Adrenal gland (tissue), 12 donors: ENCODE results near the gene POLR1A. TPM values are rescaled to one million over a fixed set of nuclear protein-coding genes. Genes with fewer than 3 reads are reported as not detected.

Source experiments
- DNase-seq, 7 donors: peaks; one replicate each; pipeline ENCODE4 v3.0.0-alpha.2; 2019 to 2020
- H3K27ac ChIP-seq, 5 donors: fragments of 200-600 bp; sonication (generic) in 4 of 5; 1 replicate in 3 of 5; 2 replicates in 2 of 5; pipeline versions ENCODE4 v1.5.1 to v1.8.0; 2016 to 2020; ENCODE audit warnings: mild to moderate bottlenecking in 1 of 5
- H3K27me3 ChIP-seq: fragments of 200-600 bp; 2 replicates; pipeline ENCODE4 v1.8.0; 2021
- H3K36me3 ChIP-seq, 2 donors: fragments of 200-600 bp; replicated peaks in 1 of 2; 1 replicate in 1 of 2; 2 replicates in 1 of 2; pipeline versions ENCODE4 v1.5.1 to v1.8.0; 2018 to 2022
- H3K4me1 ChIP-seq, 2 donors: fragments of 200-600 bp; replicated peaks in 1 of 2; 1 replicate in 1 of 2; 2 replicates in 1 of 2; pipeline versions ENCODE4 v1.5.1 to v1.8.0; 2018 to 2021
- H3K4me3 ChIP-seq, 4 donors: fragments of 200-600 bp; sonication (generic) in 3 of 4; one replicate each; pipeline ENCODE4 v1.5.1; 2016 to 2018
- H3K9me3 ChIP-seq, 3 donors: fragments of 200-600 bp; sonication (generic) in 1 of 3; replicated peaks in 1 of 3; 1 replicate in 2 of 3; 2 replicates in 1 of 3; pipeline versions ENCODE4 v1.5.1 to v1.8.0; 2016 to 2021
- POLR2A ChIP-seq, 2 donors: fragments of 450-650 bp; IDR thresholded peaks; one replicate each; pipeline ENCODE4 v1.6.1; 2017; ENCODE audit warnings: antibody characterized with exemption in 2 of 2, mild to moderate bottlenecking in 2 of 2, moderate library complexity in 1 of 2
- WGBS, 4 donors: extraction: QIAGEN DNeasy Blood & Tissue Kit in 2 of 4; methylation state at CpG; one replicate each; pipeline versions ENCODE4 v1.1.5 to v1.1.7; 2013 to 2017; 5-methylcytosine and 5-hydroxymethylcytosine counted together
- intact Hi-C, 2 donors: fragments of 100-400 bp; cut with DNase I; formaldehyde crosslinking; loops; one replicate each; pipeline versions ENCODE4 v1.14.1 to v1.15.0; 2022 to 2023
- polyA plus RNA-seq, 3 donors: library from polyadenylated mRNA; stranded (reverse); fragments of 200-250 nt in 2 of 3; fragments of 350-450 nt in 1 of 3; fragmentation: Illumina TruSeq in 1 of 3; extraction: RNeasy Lipid Tissue Mini Kit (QIAGEN cat#74804) in 1 of 3; gene quantifications; one replicate each; pipeline ENCODE4 v1.2.3, GENCODE V29; 2013 to 2014
- total RNA-seq, 9 donors: library from RNA; depleted of rRNA in 4 of 9; stranded (reverse); fragments of >200 nt in 4 of 9; fragments of 120-200 nt in 1 of 9; fragmentation: NEBNext Ultra II Directional in 1 of 9; extraction: Animal tissue kit (Norgen Biotek cat#: 25700) in 1 of 9; gene quantifications; one replicate each; pipeline versions ENCODE4 v1.1.0 to v1.2.4, GENCODE V29; 2013 to 2023
- TF ChIP-seq, protein P1 (sequence below), 6 experiments: fragments of 450-650 bp in 4 of 6; fragments of 200-600 bp in 2 of 6; sonication (generic) in 1 of 6; IDR thresholded peaks; 1 replicate in 5 of 6; 2 replicates in 1 of 6; pipeline versions ENCODE4 v1.5.1 to v1.8.0; 2016 to 2021; ENCODE audit warnings: antibody characterized with exemption in 6 of 6, mild to moderate bottlenecking in 2 of 6, moderate library complexity in 1 of 6
- donor health status: healthy with polysubstance abuse.
- donor health status: Bipolar disorder and iron deficiency.
- donor health status: DM: yes; HTN: yes; CAD: no.
- donor health status: DM: no; HTN: no; CAD: no.
- donor health status: DM: no; HTN: no; CAD: no.
- donor health status: DM: yes; HTN: yes; CAD: no.

POLR1A gene
- total and polyA plus RNA-seq, 12 donors: 4.6 to 50.1 (median 26.2) TPM

DNA sequence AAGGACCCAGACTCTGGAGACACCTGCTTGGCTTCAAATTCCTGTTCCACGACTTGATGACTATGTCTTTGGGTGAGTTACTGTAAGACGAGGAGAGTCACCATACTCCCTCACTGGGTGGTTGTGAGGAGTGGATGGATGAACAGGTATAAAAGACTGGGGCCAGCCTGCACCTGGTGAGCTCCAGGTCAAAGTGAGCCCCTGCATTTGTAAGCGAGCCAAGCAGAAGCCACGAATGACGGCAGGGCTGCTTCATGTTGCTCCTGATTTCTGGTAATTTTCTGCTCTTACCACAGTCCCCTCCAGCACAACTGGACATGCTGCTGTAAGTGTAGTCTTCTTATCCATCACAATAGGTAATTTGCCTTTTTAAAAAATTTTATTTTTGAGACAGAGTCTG is 86.6 kb downstream of the POLR1A start:
- Histone ChIP-seq H3K27me3 (no peaks in the 10 kb centered on the region), H3K4me3 (no peak overlapping the region), H3K9me3 (no peaks in the 10 kb centered on the region), H3K4me1 (peaks cover 0 to 6% of the 10 kb centered on the region in 2 donors), H3K36me3 (no peaks in the 10 kb centered on the region), H3K27ac (no peak overlapping the region)
- WGBS, 4 donors: 90 to 97% (median 91%) methylated on average over 5 of the region's 5 CpGs
- DNase-seq: no peak
- TF ChIP-seq, protein P1, sequence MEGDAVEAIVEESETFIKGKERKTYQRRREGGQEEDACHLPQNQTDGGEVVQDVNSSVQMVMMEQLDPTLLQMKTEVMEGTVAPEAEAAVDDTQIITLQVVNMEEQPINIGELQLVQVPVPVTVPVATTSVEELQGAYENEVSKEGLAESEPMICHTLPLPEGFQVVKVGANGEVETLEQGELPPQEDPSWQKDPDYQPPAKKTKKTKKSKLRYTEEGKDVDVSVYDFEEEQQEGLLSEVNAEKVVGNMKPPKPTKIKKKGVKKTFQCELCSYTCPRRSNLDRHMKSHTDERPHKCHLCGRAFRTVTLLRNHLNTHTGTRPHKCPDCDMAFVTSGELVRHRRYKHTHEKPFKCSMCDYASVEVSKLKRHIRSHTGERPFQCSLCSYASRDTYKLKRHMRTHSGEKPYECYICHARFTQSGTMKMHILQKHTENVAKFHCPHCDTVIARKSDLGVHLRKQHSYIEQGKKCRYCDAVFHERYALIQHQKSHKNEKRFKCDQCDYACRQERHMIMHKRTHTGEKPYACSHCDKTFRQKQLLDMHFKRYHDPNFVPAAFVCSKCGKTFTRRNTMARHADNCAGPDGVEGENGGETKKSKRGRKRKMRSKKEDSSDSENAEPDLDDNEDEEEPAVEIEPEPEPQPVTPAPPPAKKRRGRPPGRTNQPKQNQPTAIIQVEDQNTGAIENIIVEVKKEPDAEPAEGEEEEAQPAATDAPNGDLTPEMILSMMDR (IDR thresholded peaks at IDR 0.05): no peak
- no peak for TF ChIP-seq POLR2A (IDR thresholded peaks at IDR 0.05)
- intact Hi-C loops: no loop called here

GRCh38 chr2:86017901-86018896 is 87.5 kb downstream of the POLR1A start:
- intact Hi-C loops: no loop called here
- DNase-seq: peak; percentile 62 to 86 (median 83)
- WGBS, 4 donors: 62 to 74% (median 70%) methylated on average over 15 to 22 of the region's 22 CpGs

GRCh38 chr2:86016581-86016980 is 89.1 kb downstream of the POLR1A start:
- peak in 1 of 7 donors; percentile 3 for DNase-seq
- TF ChIP-seq, protein P1 (IDR thresholded peaks at IDR 0.05): no peak
- no peak for TF ChIP-seq POLR2A (IDR thresholded peaks at IDR 0.05)
- Histone ChIP-seq H3K4me3 (no peak overlapping the region), H3K27me3 (no peaks in the 10 kb centered on the region), H3K27ac (no peak overlapping the region), H3K9me3 (no peaks in the 10 kb centered on the region), H3K36me3 (no peaks in the 10 kb centered on the region), H3K4me1 (peaks cover 0 to 6% of the 10 kb centered on the region in 2 donors)
- intact Hi-C loops: no loop called here
- WGBS, 4 donors: 85 to 96% (median 93%) methylated on average over 12 of the region's 12 CpGs

More at GRCh38 chr2:86017901-86018896, 87.5 kb downstream of the POLR1A start:
- Histone ChIP-seq H3K4me3 (no peak overlapping the region), H3K27me3 (no peaks in the 10 kb centered on the region), H3K27ac (no peak overlapping the region), H3K36me3 (no peaks in the 10 kb centered on the region), H3K9me3 (no peaks in the 10 kb centered on the region), H3K4me1 (peaks cover 0 to 6% of the 10 kb centered on the region in 2 donors)
- TF ChIP-seq, protein P1 (IDR thresholded peaks at IDR 0.05): no peak
- TF ChIP-seq POLR2A (IDR thresholded peaks at IDR 0.05): no peak

GRCh38 chr2:86015699-86016098 is 90.0 kb downstream of the POLR1A start:
- WGBS, 4 donors: 88 to 95% (median 92%) methylated on average over 1 of the region's 1 CpG
- Histone ChIP-seq H3K9me3 (no peaks in the 10 kb centered on the region), H3K4me3 (no peak overlapping the region), H3K36me3 (no peaks in the 10 kb centered on the region), H3K27ac (no peak overlapping the region), H3K4me1 (peaks cover 0 to 6% of the 10 kb centered on the region in 2 donors), H3K27me3 (no peaks in the 10 kb centered on the region)
- intact Hi-C loops: no loop called here
- DNase-seq: no peak
- no peak for TF ChIP-seq POLR2A (IDR thresholded peaks at IDR 0.05)
- TF ChIP-seq, protein P1 (IDR thresholded peaks at IDR 0.05): no peak
